Measurements from ENCODE around the gene XBP1.

Gene XBP1

GRCh38 chr22:28835630-28836189, 35.3 kb upstream of the XBP1 start:
- Histone ChIP-seq H3K4me1 (ENCODE audit: insufficient read depth, insufficient read length) (no peaks in the 10 kb centered on the region), H3K4me3 (ENCODE audit: insufficient read length, low read depth) (no peak overlapping the region)
- no peak for DNase-seq (ENCODE audit: low read depth, low spot score)

GRCh38 chr22:28833276-28833923, 33.0 kb upstream of the XBP1 start:
- Histone ChIP-seq H3K27me3 (ENCODE audit: insufficient read depth, insufficient read length) (no peaks in the 10 kb centered on the region), H3K36me3 (ENCODE audit: insufficient read depth, insufficient read length, low read length) (no peaks in the 10 kb centered on the region), H3K4me3 (ENCODE audit: insufficient read length, low read depth) (no peak overlapping the region), H3K9ac (ENCODE audit: insufficient read length, low read depth) (no peak overlapping the region), H3K4me1 (ENCODE audit: insufficient read depth, insufficient read length) (no peaks in the 10 kb centered on the region), H3K9me3 (ENCODE audit: insufficient read depth, low read length) (no peaks in the 10 kb centered on the region)
- DNase-seq (ENCODE audit: low read depth, low spot score), result no peak
- TF ChIP-seq YY1 (IDR thresholded peaks at IDR 0.05; ENCODE audit: insufficient read depth, insufficient read length) (no peak), ZNF274 (IDR thresholded peaks at IDR 0.05; ENCODE audit: low read depth, low read length) (no peak), SUZ12 (IDR thresholded peaks at IDR 0.05; ENCODE audit: extremely low read depth, insufficient read depth, insufficient read length) (no peak)

More at GRCh38 chr22:28835630-28836189, 35.3 kb upstream of the XBP1 start:
- H3K9me3 ChIP-seq (ENCODE audit: insufficient read depth, low read length), result no peaks in the 10 kb centered on the region
- H3K36me3 ChIP-seq (ENCODE audit: insufficient read depth, insufficient read length, low read length), result no peaks in the 10 kb centered on the region
- TF ChIP-seq YY1 (IDR thresholded peaks at IDR 0.05; ENCODE audit: insufficient read depth, insufficient read length) (no peak), ZNF274 (IDR thresholded peaks at IDR 0.05; ENCODE audit: low read depth, low read length) (no peak), SUZ12 (IDR thresholded peaks at IDR 0.05; ENCODE audit: extremely low read depth, insufficient read depth, insufficient read length) (no peak)
- no peak overlapping the region for H3K9ac ChIP-seq (ENCODE audit: insufficient read length, low read depth)
- no peaks in the 10 kb centered on the region for H3K27me3 ChIP-seq (ENCODE audit: insufficient read depth, insufficient read length)

GRCh38 chr22:28832731-28833130, 32.4 kb upstream of the XBP1 start:
- TF ChIP-seq SUZ12 (IDR thresholded peaks at IDR 0.05; ENCODE audit: extremely low read depth, insufficient read depth, insufficient read length) (no peak), YY1 (IDR thresholded peaks at IDR 0.05; ENCODE audit: insufficient read depth, insufficient read length) (no peak), ZNF274 (IDR thresholded peaks at IDR 0.05; ENCODE audit: low read depth, low read length) (no peak)
- Histone ChIP-seq H3K4me3 (ENCODE audit: insufficient read length, low read depth) (no peak overlapping the region), H3K9me3 (ENCODE audit: insufficient read depth, low read length) (no peaks in the 10 kb centered on the region), H3K4me1 (ENCODE audit: insufficient read depth, insufficient read length) (no peaks in the 10 kb centered on the region), H3K9ac (ENCODE audit: insufficient read length, low read depth) (no peak overlapping the region), H3K27me3 (ENCODE audit: insufficient read depth, insufficient read length) (no peaks in the 10 kb centered on the region), H3K36me3 (ENCODE audit: insufficient read depth, insufficient read length, low read length) (no peaks in the 10 kb centered on the region)
- no peak for DNase-seq (ENCODE audit: low read depth, low spot score)

GRCh38 chr22:28831140-28832072, 31.0 kb upstream of the XBP1 start:
- H3K4me3 ChIP-seq (ENCODE audit: insufficient read length, low read depth), result no peak overlapping the region

GRCh38 chr22:28830441-28830840, 30.1 kb upstream of the XBP1 start:
- H3K9me3 ChIP-seq (ENCODE audit: insufficient read depth, low read length), result no peaks in the 10 kb centered on the region
- no peak overlapping the region for H3K4me3 ChIP-seq (ENCODE audit: insufficient read length, low read depth)
- TF ChIP-seq YY1 (IDR thresholded peaks at IDR 0.05; ENCODE audit: insufficient read depth, insufficient read length) (no peak), ZNF274 (IDR thresholded peaks at IDR 0.05; ENCODE audit: low read depth, low read length) (no peak), SUZ12 (IDR thresholded peaks at IDR 0.05; ENCODE audit: extremely low read depth, insufficient read depth, insufficient read length) (no peak)
- no peak for DNase-seq (ENCODE audit: low read depth, low spot score)
- H3K27me3 ChIP-seq (ENCODE audit: insufficient read depth, insufficient read length), result no peaks in the 10 kb centered on the region
- no peak overlapping the region for H3K9ac ChIP-seq (ENCODE audit: insufficient read length, low read depth)
- H3K36me3 ChIP-seq (ENCODE audit: insufficient read depth, insufficient read length, low read length), result no peaks in the 10 kb centered on the region
- H3K4me1 ChIP-seq (ENCODE audit: insufficient read depth, insufficient read length), result no peaks in the 10 kb centered on the region

More at GRCh38 chr22:28831140-28832072, 31.0 kb upstream of the XBP1 start:
- DNase-seq (ENCODE audit: low read depth, low spot score), result no peak
- Histone ChIP-seq H3K4me1 (ENCODE audit: insufficient read depth, insufficient read length) (no peaks in the 10 kb centered on the region), H3K36me3 (ENCODE audit: insufficient read depth, insufficient read length, low read length) (no peaks in the 10 kb centered on the region), H3K27me3 (ENCODE audit: insufficient read depth, insufficient read length) (no peaks in the 10 kb centered on the region), H3K9me3 (ENCODE audit: insufficient read depth, low read length) (no peaks in the 10 kb centered on the region), H3K9ac (ENCODE audit: insufficient read length, low read depth) (peak overlapping the region; percentile 32)
- TF ChIP-seq SUZ12 (IDR thresholded peaks at IDR 0.05; ENCODE audit: extremely low read depth, insufficient read depth, insufficient read length), result no peak
- TF ChIP-seq ZNF274 (IDR thresholded peaks at IDR 0.05; ENCODE audit: low read depth, low read length), result no peak

GRCh38 chr22:28829358-28830181, 29.2 kb upstream of the XBP1 start:
- Histone ChIP-seq H3K9me3 (ENCODE audit: insufficient read depth, low read length) (no peaks in the 10 kb centered on the region), H3K9ac (ENCODE audit: insufficient read length, low read depth) (peak overlapping the region; percentile 17), H3K27me3 (ENCODE audit: insufficient read depth, insufficient read length) (no peaks in the 10 kb centered on the region), H3K4me1 (ENCODE audit: insufficient read depth, insufficient read length) (no peaks in the 10 kb centered on the region), H3K36me3 (ENCODE audit: insufficient read depth, insufficient read length, low read length) (no peaks in the 10 kb centered on the region), H3K4me3 (ENCODE audit: insufficient read length, low read depth) (no peak overlapping the region)
- peak; percentile 38 for DNase-seq (ENCODE audit: low read depth, low spot score)
- TF ChIP-seq YY1 (IDR thresholded peaks at IDR 0.05; ENCODE audit: insufficient read depth, insufficient read length) (no peak), ZNF274 (IDR thresholded peaks at IDR 0.05; ENCODE audit: low read depth, low read length) (no peak), SUZ12 (IDR thresholded peaks at IDR 0.05; ENCODE audit: extremely low read depth, insufficient read depth, insufficient read length) (no peak)

All from NT2/D1 (cell line).